SH-SY5Y (cell line): ENCODE data around the gene RBM33.

Experiments used
- GATA2 ChIP-seq: IDR thresholded peaks from 2 replicates; pipeline ENCODE4 v1.6.1; 2011; ENCODE audit warnings: mild to moderate bottlenecking, low read depth, low read length
- GATA3 ChIP-seq: IDR thresholded peaks from 2 replicates; pipeline ENCODE4 v1.6.1; 2011; ENCODE audit warnings: low read depth, mild to moderate bottlenecking, low read length, moderate library complexity

DNA sequence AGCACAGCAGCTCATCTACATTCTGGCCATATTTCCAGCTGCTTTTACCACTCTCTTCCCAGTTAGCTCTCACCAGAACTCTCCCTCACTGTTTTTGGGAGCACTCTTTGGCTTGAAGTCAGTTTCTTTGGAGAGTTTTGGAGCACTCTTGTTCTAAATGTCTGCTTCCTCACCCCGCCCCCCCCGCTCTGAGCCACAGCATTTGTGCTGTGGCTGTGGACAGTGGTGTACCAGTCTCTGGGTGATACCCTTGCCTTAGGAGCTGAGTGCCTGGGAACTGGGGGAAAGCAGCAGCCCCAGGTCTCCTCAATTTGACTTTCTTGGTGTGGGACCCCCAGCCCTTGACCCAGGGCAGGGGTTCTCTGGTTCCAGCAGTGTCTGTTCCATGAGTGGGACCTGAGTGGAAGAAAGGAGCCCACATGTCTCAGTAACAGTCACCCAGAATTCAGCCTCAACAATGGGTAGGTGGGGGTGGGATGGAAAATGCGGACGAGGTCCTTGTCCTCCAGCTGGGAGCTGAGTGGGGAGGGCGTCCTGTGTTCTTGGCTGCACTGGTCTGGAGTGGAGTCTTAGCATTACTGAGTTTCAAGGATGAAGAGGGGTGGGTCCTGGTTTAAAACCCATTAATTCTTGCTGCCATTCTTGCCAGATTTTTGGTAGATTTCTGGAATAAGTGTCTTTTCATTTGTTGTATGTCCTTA is 18.0 kb downstream of the RBM33 start:
- TF ChIP-seq GATA2 (no peak), GATA3 (no peak)
